GM18505 (cell line): ENCODE results near the gene ZNF33B.
"Not testable (repeated sequence)": the region's sequence is repeated elsewhere in the genome, so short reads cannot be mapped to it uniquely, and the experiment has no call there.

Source experiments
- ATAC-seq: cut with Tn5 transposase; IDR thresholded peaks from one replicate; pipeline ENCODE4 v1.9.1; 2021; ENCODE audit not compliant: unreplicated experiment
- POLR2A ChIP-seq: IDR thresholded peaks from 4 replicates; pipeline ENCODE4 v1.6.1; 2011; ENCODE audit warnings: borderline replicate concordance; ENCODE audit not compliant: insufficient read depth, insufficient read length; ENCODE audit errors: extremely low read depth

ZNF33B gene

DNA sequence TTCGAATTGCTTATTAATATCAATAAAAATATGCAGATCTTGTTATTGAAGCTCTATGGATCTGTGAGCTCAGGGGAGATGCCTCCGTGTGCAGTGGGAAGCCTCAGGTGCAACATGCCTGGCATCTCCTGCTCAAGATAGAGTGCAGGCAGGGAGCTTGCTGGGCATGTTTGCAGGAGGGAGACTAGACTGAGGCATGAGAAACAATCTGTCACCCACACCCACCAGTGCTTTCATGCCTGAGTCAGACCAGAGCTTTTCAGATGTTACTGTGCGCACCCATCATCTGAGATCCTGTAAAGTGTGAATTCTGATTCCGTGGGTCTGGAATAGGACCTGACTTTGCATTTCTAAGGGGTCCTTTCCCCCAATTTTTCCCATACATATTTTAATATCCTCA lies 62.0 kb downstream of the ZNF33B start:
- no peak for ATAC-seq
- no peak for TF ChIP-seq POLR2A

DNA sequence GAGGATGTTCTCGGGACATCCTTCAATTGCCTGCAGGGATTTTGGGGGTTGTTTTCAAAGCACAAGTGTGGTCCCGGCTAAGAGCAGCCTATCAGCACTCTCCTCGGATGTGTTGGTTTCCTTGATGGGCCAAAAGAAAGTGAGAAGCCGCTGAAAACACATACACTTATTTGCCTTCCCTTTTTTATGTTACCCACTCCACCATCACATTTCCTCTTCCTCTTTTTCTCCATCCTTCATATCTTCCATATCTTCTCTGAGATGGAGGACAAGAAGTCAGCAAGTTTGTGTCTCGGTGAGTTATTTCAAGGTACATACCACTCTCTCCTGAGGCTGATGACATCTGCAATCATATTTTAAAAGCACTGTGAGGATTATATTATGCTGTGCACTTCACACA lies 64.0 kb downstream of the ZNF33B start:
- TF ChIP-seq POLR2A: no peak
- ATAC-seq: no peak

DNA sequence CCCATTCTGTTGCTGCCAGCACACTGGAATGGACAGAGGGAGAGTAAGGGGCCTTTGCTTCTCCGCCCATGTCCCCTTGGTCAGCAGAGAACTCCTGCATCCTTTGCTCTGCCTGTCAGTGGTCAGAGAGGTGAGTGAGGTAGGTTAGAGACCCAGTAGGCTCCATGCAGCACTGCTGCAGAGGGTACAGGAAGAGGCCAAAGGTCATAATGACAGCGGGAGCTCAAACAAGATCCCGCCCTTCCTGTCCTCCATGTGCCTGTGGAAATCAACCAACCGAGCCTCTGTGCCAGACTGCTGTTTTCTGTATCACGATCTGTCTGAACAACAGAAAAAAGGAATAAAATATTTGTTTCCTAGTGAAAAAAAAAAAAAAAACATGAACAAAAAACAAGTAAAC lies 81.4 kb downstream of the ZNF33B start:
- no peak for ATAC-seq

DNA sequence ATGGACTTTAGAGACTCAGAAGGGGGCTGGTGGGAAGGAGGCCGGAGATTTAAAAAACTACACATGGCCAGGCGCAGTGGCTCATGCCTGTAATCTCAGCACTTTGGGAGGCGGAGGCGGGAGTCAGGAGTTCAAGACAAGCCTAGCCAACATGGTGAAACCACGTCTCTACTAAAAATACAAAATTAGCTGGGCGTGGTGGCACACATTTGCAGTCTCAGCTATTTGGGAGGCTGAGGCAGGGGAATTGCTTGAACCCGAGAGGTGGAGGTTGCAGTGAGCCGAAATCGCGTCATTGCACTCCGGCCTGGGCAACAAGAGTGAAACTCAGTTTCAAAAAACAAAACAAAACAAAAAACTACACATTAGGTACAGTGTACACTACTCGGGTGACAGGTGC lies 84.8 kb downstream of the ZNF33B start:
- not testable (repeated sequence) for ATAC-seq

More for the DNA sequence above, 81.4 kb downstream of the ZNF33B start:
- TF ChIP-seq POLR2A: no peak

DNA sequence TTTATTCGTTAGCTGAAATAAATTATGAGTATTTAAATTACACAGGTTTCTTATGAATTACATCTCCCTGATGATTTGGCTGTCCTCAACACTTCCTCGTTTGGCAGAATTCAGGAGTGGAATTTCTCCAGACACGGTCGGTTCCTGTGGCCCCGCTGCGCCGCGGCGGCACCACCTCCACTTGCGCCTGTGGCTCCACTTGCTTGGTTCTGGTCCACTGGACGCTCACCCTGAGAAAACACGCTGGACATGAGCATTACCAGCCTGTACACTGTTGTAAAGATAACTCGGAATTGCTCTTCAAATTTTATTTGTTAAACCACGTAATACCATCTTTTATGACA lies 85.3 kb downstream of the ZNF33B start:
- ATAC-seq: peak; percentile 28
- TF ChIP-seq POLR2A: no peak

DNA sequence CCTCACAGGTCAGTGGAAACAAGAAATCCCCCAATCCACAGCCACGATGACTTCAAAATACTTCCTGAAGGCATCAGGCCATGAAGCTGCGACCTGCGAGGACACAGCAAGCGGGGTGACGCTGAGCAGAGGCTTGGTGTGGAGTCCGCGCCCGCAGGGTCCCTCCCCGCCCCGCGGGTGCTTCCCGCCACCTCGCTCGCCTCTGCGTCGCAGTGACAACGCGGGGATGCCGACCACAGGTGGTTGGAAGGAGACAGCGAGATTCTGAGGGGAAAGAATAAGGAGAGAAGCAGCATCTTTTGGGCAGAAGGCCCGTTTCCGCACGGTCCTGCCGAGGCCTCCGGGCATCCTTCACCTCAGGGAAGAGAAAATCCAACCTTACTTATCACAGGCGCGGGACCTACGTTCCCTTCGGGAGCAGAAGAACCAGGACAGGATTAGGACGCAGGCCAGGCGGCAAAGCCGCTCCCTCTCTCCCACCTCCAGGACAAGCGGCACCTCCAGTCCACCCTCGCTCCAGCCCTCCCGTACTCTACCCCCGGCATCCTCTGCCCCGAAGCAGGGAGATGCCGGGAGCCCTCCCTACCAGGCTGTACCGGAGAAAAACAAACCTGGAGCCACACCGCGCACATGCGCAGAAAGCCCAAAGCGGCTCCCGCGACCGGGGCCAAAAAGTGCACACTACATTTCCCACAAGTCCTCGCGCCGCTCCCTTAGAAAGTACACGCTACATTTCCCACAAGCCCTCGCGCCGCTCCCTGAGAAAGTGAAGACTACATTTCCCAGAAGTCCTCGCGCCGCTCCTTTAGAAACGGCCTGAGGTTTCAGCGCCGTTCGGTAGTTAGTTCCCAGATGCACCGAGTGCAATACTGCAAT lies 85.9 kb downstream of the ZNF33B start:
- peak; percentile 66 for TF ChIP-seq POLR2A
- ATAC-seq: peak; percentile 90

DNA sequence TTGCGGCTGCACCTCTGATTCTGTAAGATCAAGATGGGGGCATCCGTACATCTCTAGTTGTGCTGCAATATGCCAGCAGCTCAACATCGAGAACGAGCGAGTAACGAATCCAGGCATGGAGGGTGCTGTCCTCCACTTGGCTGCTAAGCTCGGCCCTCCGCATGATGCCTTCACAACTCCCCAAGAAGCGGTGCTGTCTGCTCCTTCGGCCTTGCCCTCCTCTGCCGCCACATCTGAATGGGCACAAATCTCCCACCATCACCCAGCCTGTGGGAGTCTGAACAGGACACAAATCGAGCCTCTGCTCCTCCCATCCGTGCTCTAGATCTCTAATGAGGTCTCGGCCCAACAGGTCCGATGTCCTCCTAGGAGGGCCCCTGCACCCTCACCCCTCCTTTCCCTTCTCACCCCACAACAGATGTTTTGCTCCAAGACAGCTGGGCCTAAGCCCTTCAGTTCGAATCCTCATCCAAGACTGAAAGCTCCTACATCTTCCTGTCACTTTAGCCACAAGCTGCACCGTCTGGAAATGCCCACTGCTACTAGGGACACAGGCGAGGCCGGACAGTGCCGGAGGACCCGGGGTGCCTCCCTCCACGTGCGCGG lies 86.7 kb downstream of the ZNF33B start:
- TF ChIP-seq POLR2A: no peak
- ATAC-seq: no peak

DNA sequence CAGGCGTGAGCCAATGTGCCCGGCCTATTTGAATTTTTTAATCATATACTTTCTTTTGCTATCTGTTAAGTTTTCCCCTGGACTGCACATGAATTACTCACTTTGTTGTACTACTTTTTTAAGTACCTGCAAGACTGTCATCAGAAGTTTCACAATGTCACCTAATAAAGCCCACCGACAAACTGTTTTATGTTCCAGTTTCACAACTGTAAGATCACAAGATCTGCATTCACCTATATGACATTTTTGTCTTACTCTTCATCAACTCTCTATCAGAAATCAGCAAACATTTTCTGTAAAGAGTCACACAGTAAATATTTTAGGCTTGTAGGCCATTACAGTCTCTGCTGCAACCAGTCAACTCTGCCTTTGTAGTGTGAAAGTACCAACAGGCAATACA lies 88.5 kb downstream of the ZNF33B start:
- no peak for TF ChIP-seq POLR2A

DNA sequence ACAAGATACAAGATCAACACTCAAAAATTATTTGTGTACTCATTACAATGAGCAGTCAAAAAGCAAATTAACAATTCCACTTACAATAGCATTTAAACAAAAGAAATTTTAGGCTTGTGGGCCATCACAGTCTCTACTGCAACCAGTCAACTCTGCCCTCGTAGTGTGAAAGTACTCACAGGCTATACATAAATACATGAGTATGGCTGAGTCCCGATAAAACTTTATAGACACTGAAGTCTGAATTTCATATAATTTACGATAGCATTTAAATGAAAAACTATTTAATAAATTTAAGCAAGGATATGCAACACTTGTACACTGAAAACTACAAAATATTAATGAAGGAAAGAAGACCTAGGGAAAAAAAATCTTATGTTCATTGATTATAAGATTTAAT lies 90.1 kb downstream of the ZNF33B start:
- no peak for ATAC-seq

More for the DNA sequence above, 88.5 kb downstream of the ZNF33B start:
- no peak for ATAC-seq

DNA sequence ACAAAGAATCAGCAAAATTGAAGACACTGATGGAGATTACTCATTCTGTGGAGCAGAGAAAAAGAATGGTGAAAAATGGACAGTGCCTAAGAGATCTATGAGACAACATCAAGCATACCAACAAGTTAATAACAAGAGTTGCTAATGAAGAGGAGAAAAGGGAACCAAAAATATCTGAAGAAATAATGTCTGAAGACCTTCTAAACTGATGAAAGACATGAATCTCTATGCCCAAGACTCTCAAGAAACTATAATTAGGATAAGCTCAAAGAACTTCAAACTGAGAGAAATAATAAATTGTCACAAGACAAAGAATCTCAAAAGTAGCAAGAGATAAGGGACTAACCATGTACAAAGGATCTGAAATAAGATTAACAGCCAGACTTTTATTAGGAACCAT lies 93.4 kb downstream of the ZNF33B start:
- no peak for TF ChIP-seq POLR2A
- no peak for ATAC-seq

More for the DNA sequence above, 90.1 kb downstream of the ZNF33B start:
- no peak for TF ChIP-seq POLR2A

DNA sequence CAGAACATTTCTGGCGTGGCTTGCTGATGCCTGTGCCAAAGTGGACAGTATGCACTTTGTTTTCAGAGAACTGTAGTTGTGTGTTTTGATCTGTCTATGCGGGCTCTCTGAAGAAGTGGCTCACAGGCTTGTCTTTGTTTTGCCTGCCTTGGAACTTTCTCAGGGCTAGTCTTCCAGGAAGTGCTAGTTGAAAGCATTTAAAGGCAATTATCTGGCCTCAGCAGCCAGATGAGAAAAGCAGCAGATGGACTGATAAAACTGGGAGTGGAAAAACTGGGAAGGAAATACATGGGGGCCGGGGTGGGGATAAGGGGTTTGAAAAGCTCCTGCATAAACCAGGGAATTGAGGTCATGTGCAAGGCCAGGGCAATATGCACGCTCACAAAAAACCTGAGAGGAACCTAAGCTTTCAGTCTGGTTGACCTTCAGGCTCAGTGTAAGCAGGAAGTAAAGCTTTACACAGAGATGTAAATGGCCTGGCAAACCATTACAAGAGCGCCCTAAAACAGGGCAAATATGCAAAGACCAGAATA lies 94.5 kb downstream of the ZNF33B start:
- ATAC-seq: no peak
- no peak for TF ChIP-seq POLR2A
